Thyroid gland (tissue), 4 donors: ENCODE data around the gene TMEM151B. TPM values are rescaled to one million over a fixed set of nuclear protein-coding genes. Genes with fewer than 3 reads are reported as not detected.

ENCODE experiments used
- DNase-seq, 2 donors: peaks; one replicate each; pipeline ENCODE4 v3.0.0-alpha.2; 2019
- H3K27ac ChIP-seq, 3 donors: fragments of 200-600 bp; sonication (generic); 1 replicate in 2 of 3; 2 replicates in 1 of 3; pipeline ENCODE4 v1.5.1; 2016 to 2019; ENCODE audit warnings: mild to moderate bottlenecking in 1 of 3, moderate library complexity in 1 of 3
- H3K27me3 ChIP-seq: fragments of 200-600 bp; sonication (generic); one replicate; pipeline ENCODE4 v1.5.1; 2019
- H3K36me3 ChIP-seq, 2 donors: fragments of 200-600 bp; sonication (generic); one replicate each; pipeline ENCODE4 v1.5.1; 2016 to 2019
- H3K4me1 ChIP-seq, 2 donors: fragments of 200-600 bp; sonication (generic); one replicate each; pipeline ENCODE4 v1.5.1; 2017 to 2019
- H3K4me3 ChIP-seq, 3 donors: fragments of 200-600 bp; sonication (generic); replicated peaks in 1 of 3; 1 replicate in 2 of 3; 2 replicates in 1 of 3; pipeline ENCODE4 v1.5.1; 2016; ENCODE audit warnings: mild to moderate bottlenecking in 1 of 3
- H3K9me3 ChIP-seq: fragments of 200-600 bp; sonication (generic); one replicate; pipeline ENCODE4 v1.5.1; 2017
- POLR2A ChIP-seq, 2 donors: fragments of 450-650 bp; IDR thresholded peaks; one replicate each; pipeline ENCODE4 v1.6.1; 2017; ENCODE audit warnings: antibody characterized with exemption in 2 of 2, mild to moderate bottlenecking in 2 of 2, moderate library complexity in 1 of 2
- WGBS, 2 donors: methylation state at CpG; one replicate each; pipeline ENCODE4 v1.1.5; 2017; 5-methylcytosine and 5-hydroxymethylcytosine counted together
- intact Hi-C: fragments of 100-400 bp; cut with DNase I; formaldehyde crosslinking; loops from one replicate; pipeline ENCODE4 v1.15.1; 2023
- microRNA counts, 2 donors: library from miRNA; unstranded; fragments of <30 nt; microRNA quantifications; one replicate each; lab custom pipeline; 2016 to 2017
- total RNA-seq, 4 donors: library from RNA; depleted of rRNA; stranded (reverse); fragments of >200 nt; gene quantifications; one replicate each; pipeline ENCODE4 v1.2.3, GENCODE V29; 2016
- TF ChIP-seq, protein P1 (sequence below), 6 experiments: fragments of 200-600 bp in 3 of 6; fragments of 450-650 bp in 3 of 6; sonication (generic) in 3 of 6; IDR thresholded peaks; one replicate each; pipeline ENCODE4 v1.5.1; 2016 to 2019; ENCODE audit warnings: antibody characterized with exemption in 6 of 6, mild to moderate bottlenecking in 2 of 6, inconsistent platforms in 1 of 6, moderate library complexity in 1 of 6

TMEM151B gene
- total RNA-seq, 4 donors from 2014 or later, result not detected

DNA sequence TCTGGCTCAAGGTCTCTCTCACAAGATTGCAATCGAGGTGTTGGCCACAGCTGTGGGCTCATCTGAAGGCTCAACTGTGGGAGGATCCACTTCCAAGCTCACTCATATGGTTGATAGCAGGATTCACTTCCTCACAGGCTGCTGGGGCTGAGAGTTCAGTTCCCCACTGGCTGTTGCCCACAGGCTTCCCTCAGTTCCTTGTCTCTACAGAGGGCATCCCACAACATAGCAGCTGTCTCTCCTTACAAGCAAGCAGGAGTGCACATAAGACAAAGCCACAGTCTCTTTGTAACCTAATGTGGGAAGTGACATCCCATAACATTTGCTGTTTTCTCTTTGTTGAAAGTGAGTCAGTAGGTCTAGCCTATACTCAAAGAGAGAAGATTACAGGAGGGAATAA lies 86.2 kb downstream of the TMEM151B start:
- intact Hi-C loops, result no loop called here
- H3K9me3 ChIP-seq, result no peaks in the 10 kb centered on the region
- H3K4me3 ChIP-seq, result no peak overlapping the region
- no peaks in the 10 kb centered on the region for H3K4me1 ChIP-seq
- no peak overlapping the region for H3K27ac ChIP-seq
- H3K36me3 ChIP-seq, result no peaks in the 10 kb centered on the region
- DNase-seq, result no peak
- no peaks in the 10 kb centered on the region for H3K27me3 ChIP-seq
- TF ChIP-seq, protein P1, sequence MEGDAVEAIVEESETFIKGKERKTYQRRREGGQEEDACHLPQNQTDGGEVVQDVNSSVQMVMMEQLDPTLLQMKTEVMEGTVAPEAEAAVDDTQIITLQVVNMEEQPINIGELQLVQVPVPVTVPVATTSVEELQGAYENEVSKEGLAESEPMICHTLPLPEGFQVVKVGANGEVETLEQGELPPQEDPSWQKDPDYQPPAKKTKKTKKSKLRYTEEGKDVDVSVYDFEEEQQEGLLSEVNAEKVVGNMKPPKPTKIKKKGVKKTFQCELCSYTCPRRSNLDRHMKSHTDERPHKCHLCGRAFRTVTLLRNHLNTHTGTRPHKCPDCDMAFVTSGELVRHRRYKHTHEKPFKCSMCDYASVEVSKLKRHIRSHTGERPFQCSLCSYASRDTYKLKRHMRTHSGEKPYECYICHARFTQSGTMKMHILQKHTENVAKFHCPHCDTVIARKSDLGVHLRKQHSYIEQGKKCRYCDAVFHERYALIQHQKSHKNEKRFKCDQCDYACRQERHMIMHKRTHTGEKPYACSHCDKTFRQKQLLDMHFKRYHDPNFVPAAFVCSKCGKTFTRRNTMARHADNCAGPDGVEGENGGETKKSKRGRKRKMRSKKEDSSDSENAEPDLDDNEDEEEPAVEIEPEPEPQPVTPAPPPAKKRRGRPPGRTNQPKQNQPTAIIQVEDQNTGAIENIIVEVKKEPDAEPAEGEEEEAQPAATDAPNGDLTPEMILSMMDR (IDR thresholded peaks at IDR 0.05), result no peak
- no peak for TF ChIP-seq POLR2A (IDR thresholded peaks at IDR 0.05)
- WGBS, 2 donors, result 69 to 77% methylated on average over 1 of the region's 1 CpG

MicroRNAs encoded within 50 kb of the gene (microRNA counts, 767-probe panel; counts per million panel counts)
- microRNA hsa-miR-4647 (lab: Ali Mortazavi, UCI), result 0 counts per million in 2 donors

Other genes starting within 250 kb of the TMEM151B start
- gene MRPL14, start 143.0 kb upstream of the TMEM151B start, total RNA-seq, result 10 to 100 TPM; 26.5 to 80.5 (median 31.1) TPM
- gene TMEM63B, start 142.9 kb upstream of the TMEM151B start, total RNA-seq, result 10 to 100 TPM; 21.6 to 41.7 (median 29.3) TPM
- 1 to 10 TPM in 1 of 4 donors, under 1 TPM in 1, not detected in 2; 0.22 to 1.7 TPM for gene CAPN11, start 111.6 kb upstream of the TMEM151B start, total RNA-seq
- gene MYMX, start 53.5 kb upstream of the TMEM151B start, total RNA-seq, result not detected
- gene SLC29A1, start 46.9 kb upstream of the TMEM151B start, total RNA-seq, result 10 to 100 TPM; 39.7 to 83.3 (median 55.8) TPM
- gene HSP90AB1, start 23.3 kb upstream of the TMEM151B start, total RNA-seq, result 100 to 1,000 TPM; 556 to 669 (median 586) TPM
- gene SLC35B2, start 12.9 kb upstream of the TMEM151B start, total RNA-seq, result 10 to 100 TPM; 28.5 to 46.5 (median 41.8) TPM
- 10 to 100 TPM in 2 of 4 donors, 1 to 10 TPM in 2; 5.1 to 16.9 (median 13.2) TPM for gene NFKBIE, start 4.9 kb upstream of the TMEM151B start, total RNA-seq
- gene AARS2, start 42.9 kb downstream of the TMEM151B start, total RNA-seq, result 10 to 100 TPM in 3 of 4 donors, 1 to 10 TPM in 1; 9.7 to 18.0 (median 14.2) TPM
- not detected for gene SPATS1, start 72.2 kb downstream of the TMEM151B start, total RNA-seq
- 10 to 100 TPM; 17.8 to 24.7 (median 20.8) TPM for gene CDC5L, start 117.3 kb downstream of the TMEM151B start, total RNA-seq